HG03060 (cell line): ENCODE results near the gene SMIM44.

Experiments used
- ATAC-seq: cut with Tn5 transposase; IDR thresholded peaks from one replicate; pipeline ENCODE4 v1.9.1; 2021; ENCODE audit warnings: low read depth, moderate number of reproducible peaks; ENCODE audit not compliant: unreplicated experiment

The SMIM44 gene

DNA sequence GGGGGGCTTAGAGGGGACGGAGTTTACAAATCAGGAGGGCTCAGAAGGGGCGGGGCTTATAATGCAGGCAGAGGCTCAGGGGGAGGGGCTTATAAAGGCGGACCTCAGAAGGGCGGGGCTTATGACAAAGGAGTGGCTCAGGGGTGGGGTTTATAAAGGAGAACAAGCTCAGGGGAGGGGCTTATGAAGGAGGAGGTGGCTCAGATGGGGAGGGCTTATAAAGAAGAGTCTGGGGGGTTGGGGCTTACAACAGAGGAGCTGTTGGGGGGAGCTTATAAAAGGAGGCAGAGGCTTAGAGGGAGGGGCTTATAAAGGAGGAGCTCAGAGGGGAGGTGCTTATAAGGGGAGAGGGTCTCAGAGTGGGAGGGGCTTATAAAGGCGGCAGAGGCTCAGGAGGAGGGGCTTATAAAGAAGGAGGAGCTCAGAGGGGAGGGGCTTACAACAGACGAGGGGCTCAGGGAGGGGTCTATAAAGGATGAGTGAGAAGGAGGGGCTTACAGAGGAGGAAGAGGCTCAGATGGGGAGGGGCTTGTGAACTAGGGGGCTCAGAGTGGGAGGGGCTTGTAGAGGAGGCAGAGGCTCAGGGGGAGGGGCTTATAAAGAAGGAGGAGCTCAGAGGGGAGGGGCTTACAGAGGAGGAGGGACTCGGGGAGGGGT lies 3.9 kb downstream of the SMIM44 start:
- ATAC-seq, result no peak

- ATAC-seq, result no peak
These were observed 4.6 kb downstream of the SMIM44 start for GRCh38 chr19:3478409-3479176.

GRCh38 chr19:3477951-3478350 lies 5.3 kb downstream of the SMIM44 start:
- ATAC-seq, result no peak

DNA sequence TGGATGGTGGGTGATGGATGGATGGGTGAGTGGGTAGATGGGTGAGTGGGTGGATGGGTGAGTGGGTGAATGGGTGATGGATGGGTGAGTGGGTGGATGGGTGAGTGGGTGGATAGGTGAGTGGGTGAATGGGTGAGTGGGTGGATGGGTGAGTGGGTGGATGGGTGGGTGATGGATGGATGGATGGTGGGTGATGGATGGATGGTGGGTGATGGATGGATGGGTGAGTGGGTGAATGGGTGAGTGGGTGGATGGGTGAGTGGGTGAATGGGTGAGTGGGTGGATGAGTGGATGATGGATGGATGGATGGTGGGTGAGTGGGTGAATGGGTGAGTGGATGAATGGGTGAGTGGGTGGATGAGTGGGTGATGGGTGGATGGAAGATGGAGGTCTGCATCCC lies 5.7 kb downstream of the SMIM44 start:
- ATAC-seq, result no peak

DNA sequence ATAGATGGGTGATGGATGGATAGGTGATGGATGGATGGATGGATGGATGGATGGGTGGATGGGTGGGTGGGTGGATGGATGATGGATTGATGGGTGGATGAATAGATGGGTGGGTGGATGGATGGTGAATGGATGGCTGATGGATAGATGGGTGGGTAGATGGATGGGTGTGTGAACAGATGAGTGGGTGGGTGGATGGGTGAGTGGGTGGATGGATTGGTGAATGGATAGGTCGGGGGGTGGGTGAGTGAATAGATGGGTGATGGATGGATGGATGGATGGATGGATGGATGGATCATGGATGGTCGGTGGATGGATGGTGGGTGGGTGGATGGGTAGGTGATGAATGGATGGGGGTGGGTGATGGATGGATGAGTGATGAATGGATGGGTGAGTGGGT lies 6.4 kb downstream of the SMIM44 start:
- ATAC-seq, result no peak

GRCh38 chr19:3475449-3475848 lies 7.8 kb downstream of the SMIM44 start:
- ATAC-seq, result no peak

GRCh38 chr19:3474614-3475013 lies 8.6 kb downstream of the SMIM44 start:
- no peak for ATAC-seq

GRCh38 chr19:3474010-3474409 lies 9.2 kb downstream of the SMIM44 start:
- ATAC-seq, result no peak

DNA sequence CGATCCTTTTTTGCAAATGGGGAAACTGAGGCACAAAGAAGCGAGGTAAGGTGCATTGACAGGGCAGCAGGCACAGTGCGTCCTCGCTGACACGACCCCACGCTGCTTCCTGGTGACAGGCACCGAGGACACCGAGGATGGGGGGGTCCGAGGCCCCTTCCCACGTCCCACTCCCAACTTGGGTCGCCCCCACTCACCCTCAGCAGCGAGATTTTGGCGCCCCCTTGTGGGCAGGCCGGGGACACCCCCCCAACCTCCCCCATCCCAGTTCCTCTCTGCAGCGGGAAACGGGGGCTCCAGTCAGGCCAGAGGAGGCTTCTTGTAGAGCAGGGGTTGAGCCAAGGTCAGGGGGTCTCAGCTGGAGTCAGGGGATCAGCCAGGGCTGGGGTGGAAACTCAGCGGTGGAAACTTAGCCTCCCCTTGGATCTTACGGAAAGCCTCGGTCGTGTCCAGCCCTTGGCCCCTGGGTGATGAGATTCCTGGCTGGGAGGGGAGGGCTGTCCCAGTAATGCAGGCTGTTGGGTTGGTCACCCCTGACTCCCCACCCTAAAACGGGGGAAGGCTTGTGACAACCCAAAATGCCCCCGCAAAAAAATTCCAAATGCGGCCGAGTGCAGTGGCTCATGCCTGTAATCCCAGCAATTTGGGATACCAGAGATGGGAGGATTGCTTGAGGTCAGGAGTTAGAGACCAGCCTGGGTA lies 11.1 kb downstream of the SMIM44 start:
- ATAC-seq, result no peak

- ATAC-seq, result no peak
These were observed 12.6 kb downstream of the SMIM44 start for GRCh38 chr19:3470500-3471128.

- ATAC-seq, result no peak
These were observed 13.4 kb downstream of the SMIM44 start for GRCh38 chr19:3469638-3470499.

- ATAC-seq, result no peak
These were observed 15.0 kb downstream of the SMIM44 start for GRCh38 chr19:3468211-3468610.

- no peak for ATAC-seq
These were observed 15.6 kb downstream of the SMIM44 start for GRCh38 chr19:3467437-3468198.

- no peak for ATAC-seq
These were observed 16.6 kb downstream of the SMIM44 start for GRCh38 chr19:3466635-3467034.

GRCh38 chr19:3465552-3465951 lies 17.7 kb downstream of the SMIM44 start:
- ATAC-seq, result no peak

DNA sequence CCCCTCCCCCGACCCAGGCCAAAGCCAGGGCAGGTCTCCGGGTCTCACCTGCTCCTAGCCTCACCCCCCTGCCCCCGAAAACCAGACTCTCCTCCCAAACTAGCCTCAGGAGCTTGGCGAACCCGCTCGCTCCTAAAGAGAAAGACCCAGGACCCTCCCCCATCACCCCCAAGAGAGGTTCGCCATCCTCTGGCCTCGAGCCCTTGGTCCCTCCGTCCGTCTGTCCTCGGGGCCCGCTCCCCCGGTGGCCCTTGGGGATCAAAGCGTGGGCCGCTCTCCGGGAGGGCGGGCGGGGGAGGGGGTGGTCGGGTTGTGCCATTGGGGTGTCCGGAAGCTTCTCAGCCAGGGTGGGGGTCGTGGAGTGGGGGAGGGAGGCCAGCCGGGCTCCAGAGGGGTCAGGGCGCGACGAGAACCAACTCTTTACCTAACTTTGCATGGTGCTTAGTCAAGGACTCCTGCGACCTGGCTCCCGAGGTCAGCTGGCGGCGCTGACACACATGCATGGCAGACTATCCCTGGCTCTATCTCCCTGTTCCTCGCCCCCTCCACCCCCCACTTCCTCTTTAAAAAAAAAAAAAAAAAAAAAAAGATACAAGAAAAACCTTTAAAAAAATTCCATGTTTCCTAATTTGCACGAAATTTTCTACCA lies 18.5 kb downstream of the SMIM44 start:
- no peak for ATAC-seq

DNA sequence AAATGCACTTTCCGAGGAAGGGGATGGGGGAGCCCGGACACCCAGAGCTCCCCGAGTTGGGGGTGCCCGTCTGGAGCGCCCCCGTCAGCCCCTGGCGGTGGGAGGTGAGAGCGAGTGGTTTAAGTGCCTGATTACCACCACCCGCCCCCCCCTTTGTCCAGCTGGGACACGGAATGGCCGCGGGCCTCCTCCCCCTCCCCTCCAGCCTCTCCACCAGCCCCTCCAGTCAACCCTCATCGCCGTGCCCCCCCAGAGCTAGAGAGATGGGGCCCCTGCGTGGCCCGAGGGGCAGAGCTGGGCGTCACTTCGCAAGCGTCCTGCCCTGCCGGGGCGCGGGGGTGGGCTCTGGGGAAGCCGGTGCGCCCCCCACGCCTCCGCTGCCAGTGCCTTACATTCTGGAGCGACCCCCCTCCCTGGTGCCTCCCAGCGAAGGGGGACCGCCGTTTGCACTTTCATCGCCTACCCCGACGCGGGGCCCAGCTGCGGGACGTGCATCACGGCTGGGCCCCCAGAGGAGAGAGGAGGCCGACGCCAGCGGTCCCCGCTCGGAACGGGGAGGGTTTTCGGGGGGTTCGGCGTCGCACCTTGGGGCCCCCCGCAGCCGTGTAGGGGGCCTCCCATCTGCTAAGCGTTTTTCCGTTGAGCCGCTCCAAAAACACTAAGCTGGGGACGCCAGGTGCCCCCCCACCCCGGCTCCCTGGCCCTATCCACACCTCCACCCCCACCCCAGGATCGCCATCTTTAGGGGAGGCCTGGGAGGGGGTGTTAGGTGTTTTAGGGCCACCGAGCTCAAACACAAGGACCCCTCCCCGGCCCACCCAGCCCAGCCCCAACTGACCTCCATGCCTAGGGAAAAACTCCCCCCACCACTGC lies 19.3 kb downstream of the SMIM44 start:
- ATAC-seq, result no peak
